ENCODE results near the gene TCF20.

The TCF20 gene

DNA sequence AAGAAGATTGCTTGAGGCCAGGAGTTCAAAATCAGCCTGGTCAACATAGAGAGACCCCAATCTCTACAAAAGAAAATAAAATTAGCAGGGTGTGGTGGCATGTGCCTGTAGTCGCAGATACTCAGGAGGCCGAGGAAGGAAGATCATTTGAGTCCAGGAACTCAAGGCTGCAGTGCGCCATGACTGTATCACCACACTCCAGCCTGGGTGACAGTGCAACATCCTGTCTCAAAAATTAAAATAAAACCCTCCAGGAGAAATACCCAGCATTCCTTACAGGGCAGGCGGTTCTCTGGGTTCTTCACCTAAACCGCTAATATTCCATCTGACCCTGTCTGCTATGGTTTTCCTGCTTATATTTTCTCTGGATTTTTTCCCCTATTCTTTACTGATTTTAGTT, 13.5 kb downstream of the TCF20 start:
- FAIRE-seq = no peak

DNA sequence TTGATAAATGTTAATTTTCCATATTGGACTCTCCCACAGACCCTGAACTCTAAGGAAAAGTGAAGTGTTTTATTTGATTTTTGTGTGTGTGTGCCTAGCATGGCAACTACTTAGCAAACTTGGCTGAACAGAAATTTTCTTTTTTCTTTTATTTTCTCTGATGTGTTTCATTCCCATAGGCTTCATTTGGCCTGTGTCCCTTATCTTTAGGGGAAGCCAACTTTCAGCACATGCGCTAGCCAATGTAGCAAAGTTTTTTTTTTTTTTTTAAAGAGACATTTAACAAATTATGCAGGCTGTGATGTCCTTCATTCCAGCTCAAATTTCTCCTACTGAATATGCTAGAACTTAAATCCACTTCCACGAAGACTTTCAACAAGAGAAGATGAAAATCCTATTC, 14.2 kb downstream of the TCF20 start:
- FAIRE-seq = no peak

DNA sequence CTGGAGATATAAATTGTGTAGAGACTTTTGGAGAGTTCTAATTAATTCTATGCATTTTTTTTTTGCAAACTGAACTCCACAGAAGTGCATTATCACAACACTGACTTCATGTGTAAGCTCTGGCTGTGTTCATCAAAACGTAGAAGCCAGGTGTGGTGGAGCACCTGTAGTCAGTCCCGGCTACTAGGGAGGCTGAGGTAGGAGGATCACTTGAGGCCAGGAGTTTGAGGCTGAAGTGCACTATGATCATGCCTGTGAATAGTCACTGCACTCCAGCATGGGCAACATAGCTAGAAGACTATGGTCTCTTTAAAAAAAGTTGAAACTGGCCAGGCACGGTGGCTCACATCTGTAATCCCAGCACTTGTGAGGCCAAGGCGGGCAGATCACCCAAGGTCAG, 20.6 kb downstream of the TCF20 start:
- no peak for FAIRE-seq

GRCh38 chr22:42248995-42249394, 21.5 kb downstream of the TCF20 start:
- no peak for FAIRE-seq

- no peak for FAIRE-seq
Measured at GRCh38 chr22:42247596-42247995, 22.9 kb downstream of the TCF20 start.

DNA sequence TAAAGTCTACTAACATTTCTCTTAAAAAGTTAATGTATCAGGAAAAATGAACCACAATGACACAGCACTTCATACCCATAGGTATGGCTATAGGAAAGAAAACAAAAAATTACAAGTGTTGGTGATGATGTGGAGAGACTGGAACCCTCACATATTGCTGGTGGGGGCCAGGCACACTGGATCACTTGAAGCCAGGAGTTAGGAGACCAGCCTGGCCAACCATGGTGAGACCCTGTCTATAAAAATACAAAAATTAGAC, 26.7 kb downstream of the TCF20 start:
- no peak for FAIRE-seq

DNA sequence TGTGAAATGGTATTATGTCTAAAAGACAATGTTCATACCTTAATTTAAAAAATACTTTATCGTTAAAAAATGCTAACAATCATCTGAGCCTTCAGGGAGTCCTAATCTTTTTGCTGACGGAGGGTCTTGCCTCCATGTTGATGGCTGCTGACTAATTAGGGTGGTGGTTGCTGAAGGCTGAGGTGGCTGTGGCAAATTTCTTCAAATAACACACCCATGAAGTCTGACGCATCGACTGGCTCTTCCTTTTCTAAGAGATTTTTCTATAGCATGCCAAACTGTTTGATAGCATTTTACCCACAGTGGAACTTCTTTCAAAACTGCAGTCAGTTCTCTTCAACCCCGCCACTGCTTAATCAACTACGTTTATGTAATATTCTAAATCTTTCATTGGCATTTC, 33.6 kb downstream of the TCF20 start:
- no peak for FAIRE-seq

DNA sequence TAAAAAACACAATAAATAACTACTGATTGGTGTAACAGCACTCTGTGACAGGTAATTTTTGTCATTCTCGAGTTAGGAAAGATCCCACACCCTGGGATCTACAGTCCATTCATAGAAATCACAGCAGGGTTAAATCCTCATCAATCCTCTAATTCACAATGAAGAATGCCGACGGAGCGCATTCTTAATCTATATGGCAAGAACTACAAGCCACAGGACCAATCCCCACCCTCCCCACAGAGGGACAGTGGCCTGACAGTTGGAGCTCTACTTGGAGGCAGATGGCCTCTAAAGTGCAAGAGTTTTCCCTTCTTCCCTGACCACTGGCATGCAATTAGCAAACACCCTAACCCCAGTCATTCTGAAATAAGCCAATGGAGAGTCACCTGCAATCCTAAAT, 34.2 kb downstream of the TCF20 start:
- no peak for FAIRE-seq

DNA sequence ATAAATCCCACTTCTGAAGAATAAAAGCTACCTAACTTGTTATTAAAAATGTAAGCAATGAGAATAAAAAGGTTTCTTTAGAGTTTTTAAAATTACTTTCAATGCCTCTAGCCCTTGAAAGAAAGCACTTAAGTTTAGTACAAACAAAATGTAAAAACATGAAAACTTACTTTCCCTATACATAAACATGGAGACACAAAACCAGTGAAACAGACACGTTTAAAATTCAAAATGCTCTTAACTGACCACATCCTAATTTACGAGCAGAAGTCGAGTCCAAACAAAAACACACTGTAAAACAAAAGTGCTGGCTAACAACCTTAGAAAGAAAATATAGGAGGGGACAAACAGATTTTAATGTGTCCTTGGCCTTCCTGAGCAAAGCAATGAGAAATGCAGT, 36.6 kb downstream of the TCF20 start:
- FAIRE-seq = no peak

GRCh38 chr22:42231929-42232328, 38.5 kb downstream of the TCF20 start:
- FAIRE-seq = no peak

DNA sequence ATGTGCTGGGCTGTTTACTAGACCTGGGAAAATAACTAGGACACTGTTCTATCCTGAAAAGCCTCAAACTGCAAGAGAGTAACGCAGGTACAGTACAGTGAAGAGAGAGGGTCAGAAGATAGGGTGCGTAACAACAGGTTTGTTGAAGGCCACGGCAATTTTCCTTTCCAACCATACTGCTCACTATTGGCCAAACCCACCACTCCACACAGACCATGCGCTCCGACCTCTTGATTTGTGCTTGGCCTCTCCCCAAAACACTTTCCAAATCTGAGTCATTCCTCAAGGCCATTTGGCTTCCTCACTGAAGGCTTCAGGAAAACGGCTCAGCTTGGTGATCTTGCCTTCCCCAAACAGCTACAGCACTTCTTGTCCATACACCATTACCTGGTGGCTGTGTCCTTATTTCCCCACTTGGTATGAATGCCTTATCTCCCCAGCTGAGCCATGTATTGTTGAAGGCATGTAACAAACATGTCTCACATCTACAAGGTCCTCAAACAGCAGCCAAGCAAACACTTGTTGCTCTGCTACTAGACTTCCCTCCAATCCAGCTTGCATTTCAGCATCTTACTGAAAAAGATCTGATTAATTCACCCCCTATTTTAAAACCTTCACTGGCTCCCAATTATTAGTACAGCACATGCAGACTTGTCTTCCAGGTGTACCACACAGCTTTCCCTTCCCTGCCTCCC, 40.9 kb downstream of the TCF20 start:
- FAIRE-seq = no peak

DNA sequence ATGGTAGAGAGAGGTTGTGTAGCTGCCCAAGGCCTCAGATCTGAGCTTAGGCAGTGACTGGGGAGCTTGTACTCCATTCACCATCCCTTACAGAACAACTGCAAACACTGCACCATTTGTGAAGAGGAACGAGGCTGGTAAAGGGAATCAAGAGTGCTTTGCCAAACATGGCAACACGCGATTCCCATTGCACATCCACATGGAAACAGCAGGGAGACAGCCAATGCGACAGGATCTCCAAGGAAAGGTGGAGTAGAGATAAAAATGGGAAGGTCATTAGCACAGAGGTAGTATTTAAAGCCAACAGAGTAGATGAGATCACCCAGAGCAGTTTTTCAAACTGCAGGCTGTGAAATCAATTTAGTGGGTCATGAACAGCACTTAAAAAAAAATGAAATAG, 42.0 kb downstream of the TCF20 start:
- no peak for FAIRE-seq

DNA sequence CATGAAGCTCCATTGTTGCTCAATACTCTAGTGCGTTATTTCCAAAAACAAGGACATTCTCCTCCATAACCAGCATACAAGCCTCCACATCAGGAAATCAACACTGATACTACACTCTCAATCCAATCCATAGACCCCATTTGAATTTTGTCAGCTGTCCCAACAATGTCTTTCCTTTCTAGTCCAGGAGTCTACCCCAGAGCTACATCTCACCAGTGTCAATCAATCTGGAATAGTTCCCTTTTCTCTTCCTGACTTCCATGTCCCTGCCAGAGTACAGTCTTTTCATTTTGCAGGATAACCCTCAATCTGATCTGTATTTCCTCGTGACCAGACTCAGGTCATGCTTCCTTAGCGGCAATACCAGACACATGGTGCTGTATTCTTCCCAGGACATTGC, 43.0 kb downstream of the TCF20 start:
- FAIRE-seq = no peak

GRCh38 chr22:42225841-42226240, 44.6 kb downstream of the TCF20 start:
- FAIRE-seq = no peak

- no peak for FAIRE-seq
Measured at GRCh38 chr22:42222140-42222539, 48.3 kb downstream of the TCF20 start.
